Raji (cell line): ENCODE data around the gene FAM3D.

Experiments
- POLR2A ChIP-seq: IDR thresholded peaks from 2 replicates; pipeline ENCODE4 v1.6.1; 2011; ENCODE audit warnings: low read depth, low read length, control low read depth; ENCODE audit not compliant: insufficient read depth

Gene FAM3D

DNA sequence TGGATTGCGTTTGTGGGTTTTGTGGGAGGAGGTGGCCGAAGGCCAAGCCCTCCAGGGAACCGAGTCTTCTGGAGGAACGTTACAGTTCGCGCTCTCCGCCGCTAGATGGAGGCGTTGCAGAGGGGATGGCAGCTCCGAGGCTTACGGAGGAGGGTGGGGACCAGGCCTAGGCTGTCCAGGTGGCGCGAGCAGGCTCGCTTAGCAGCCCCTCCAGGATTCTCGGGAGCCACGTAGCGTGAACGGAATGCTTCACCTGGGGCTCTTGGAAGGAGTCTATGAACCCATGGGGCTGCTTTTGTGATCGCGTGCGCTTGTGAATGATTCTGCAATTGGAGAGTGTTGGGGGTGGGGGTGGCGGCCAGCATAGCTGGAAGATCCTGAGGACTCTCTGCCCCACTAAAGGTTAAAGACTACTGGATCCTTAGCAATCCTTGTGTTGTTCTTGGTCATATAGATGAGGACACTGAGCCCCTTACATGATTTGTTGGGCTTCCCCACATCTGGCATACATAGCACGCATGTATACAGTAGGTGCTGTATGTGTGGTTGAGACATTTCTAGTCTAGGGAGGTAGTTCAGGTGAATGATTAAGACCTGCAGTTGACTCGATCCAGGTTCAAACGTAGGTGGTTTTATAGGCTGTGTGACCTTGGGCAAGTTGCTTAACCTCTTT, 25.7 kb downstream of the FAM3D start:
- no peak for TF ChIP-seq POLR2A

DNA sequence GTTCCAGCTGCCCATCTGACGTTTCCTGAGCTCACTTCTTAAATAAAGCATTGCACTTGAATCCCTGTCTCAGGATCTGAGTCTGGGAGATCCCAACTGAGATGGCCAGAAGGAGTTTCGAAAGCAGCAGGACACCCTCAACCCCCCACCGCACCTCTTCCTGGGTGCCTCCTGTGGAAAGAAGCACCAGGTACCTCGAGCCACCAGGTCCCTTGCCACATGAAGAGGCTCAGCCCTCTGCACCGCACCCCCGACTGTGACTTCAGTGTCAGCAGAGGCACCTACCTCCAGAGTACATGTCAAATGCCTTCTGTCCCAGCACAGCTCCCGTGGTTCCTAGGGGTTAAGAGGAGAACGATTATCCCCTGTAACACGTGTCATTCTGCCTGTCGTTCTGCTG, 26.7 kb downstream of the FAM3D start:
- TF ChIP-seq POLR2A: no peak

- TF ChIP-seq POLR2A: no peak
Measured at GRCh38 chr3:58639001-58639400, 27.6 kb downstream of the FAM3D start.

GRCh38 chr3:58638591-58638990, 28.0 kb downstream of the FAM3D start:
- TF ChIP-seq POLR2A: no peak

- TF ChIP-seq POLR2A: no peak
Measured at GRCh38 chr3:58637509-58637908, 29.1 kb downstream of the FAM3D start.

- TF ChIP-seq POLR2A: no peak
Measured at GRCh38 chr3:58635371-58636285, 30.9 kb downstream of the FAM3D start.

GRCh38 chr3:58633157-58633865, 33.3 kb downstream of the FAM3D start:
- no peak for TF ChIP-seq POLR2A

DNA sequence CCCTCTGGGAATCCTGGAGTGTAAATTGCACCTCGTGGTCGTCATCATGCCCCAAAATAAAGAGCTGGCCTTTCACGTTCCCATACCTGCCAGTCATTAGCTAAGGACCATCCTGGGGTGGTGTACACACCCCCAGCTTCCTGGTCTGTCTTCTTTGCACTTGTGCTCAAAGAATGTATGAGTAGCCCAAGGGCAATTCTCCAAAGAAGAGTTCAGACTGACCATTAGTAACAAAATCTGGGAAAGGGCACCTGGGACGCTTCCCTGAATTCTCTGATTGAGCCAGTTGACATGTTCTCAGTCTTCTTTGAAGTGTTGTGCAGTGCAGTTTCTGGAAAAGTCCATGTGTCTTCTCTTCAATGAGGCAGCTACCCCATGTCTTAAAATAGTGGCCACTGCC, 34.8 kb downstream of the FAM3D start:
- TF ChIP-seq POLR2A: no peak

- TF ChIP-seq POLR2A: no peak
Measured at GRCh38 chr3:58630710-58631092, 35.9 kb downstream of the FAM3D start.

DNA sequence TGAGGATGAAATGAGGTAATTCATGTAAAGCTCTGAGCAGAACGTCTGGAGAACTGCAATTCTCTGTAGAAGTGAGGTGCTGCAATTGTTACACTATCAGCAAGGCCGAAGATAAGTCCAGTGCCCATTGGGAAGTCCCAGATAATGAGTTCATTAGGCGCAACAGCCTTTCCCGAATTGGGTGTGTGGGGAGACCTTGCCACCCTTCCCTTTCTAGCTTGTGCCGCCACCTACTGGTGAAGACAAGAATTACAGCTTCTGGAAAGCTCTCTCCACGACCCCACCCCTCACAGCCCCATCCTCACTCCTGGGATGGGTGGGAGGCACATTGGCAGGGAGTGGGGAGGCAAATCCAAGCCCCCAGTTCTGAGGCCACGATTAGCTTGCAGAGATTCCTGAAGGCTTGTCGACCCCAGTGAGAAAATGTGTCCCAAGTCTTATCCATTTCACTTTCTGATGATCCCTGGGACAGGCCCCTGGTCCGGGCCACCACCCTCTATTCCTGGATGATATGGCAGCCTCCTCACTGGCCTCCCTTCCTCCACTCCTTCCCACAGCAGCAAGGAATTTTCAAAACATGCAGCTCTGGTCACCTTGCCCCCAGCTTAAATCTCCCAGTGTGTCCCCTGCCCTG, 36.4 kb downstream of the FAM3D start:
- TF ChIP-seq POLR2A: no peak

- TF ChIP-seq POLR2A: no peak
Measured at GRCh38 chr3:58629629-58630028, 36.9 kb downstream of the FAM3D start.

GRCh38 chr3:58628823-58629562, 37.6 kb downstream of the FAM3D start:
- TF ChIP-seq POLR2A: no peak

DNA sequence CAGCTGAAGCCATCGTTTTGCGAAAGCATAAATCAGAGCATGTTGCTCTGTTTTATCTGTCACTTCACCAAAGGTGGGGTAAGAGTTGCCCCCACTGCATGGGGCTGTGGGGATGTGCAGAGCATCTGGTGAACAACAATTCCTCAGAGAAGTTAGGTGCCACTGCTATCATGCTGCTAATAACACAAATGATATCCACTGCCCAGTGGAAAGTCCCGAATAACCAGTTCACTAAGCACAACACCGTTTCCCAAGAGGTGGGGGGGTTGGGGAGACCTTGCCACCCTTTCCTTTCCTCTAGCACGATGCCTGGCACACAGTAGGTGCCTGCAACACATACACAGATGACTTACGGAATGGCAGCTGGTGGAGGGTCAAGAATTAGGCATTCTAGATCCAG, 38.6 kb downstream of the FAM3D start:
- TF ChIP-seq POLR2A: no peak

DNA sequence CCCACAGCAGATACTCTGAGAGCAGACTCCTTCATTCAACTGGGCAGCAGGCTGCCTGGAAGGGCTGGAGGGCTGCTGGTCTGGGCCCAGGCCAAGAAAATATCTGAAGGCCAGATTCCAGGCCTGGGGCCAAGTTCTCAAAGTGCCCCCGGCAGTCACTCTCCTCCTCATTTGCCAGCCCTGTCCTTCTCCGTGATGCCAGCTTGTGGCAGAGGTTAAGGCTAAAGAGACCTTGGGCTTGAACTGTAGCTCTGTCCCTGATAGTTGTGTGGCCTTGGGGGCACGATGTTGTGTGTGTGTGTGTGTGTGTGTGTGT, 39.0 kb downstream of the FAM3D start:
- no peak for TF ChIP-seq POLR2A
